Epidermal melanocyte (primary cell): ENCODE measurements around the gene PCDHGC3.

Experiments used
- DNase-seq: peaks from one replicate; pipeline ENCODE4 v3.0.0; 2011; ENCODE audit warnings: low spot score; ENCODE audit not compliant: insufficient read length

The PCDHGC3 gene

GRCh38 chr5:141508440-141508797 is 32.7 kb downstream of the PCDHGC3 start:
- no peak for DNase-seq

- peak; percentile 80 for DNase-seq
Measured at GRCh38 chr5:141508798-141509611, 33.2 kb downstream of the PCDHGC3 start.

- no peak for DNase-seq
Measured at GRCh38 chr5:141510160-141510559, 34.4 kb downstream of the PCDHGC3 start.

- DNase-seq, result no peak
Measured at GRCh38 chr5:141510850-141511601, 35.3 kb downstream of the PCDHGC3 start.

GRCh38 chr5:141511771-141512325 is 36.1 kb downstream of the PCDHGC3 start:
- no peak for DNase-seq

- no peak for DNase-seq
Measured at GRCh38 chr5:141512390-141512910, 36.7 kb downstream of the PCDHGC3 start.

GRCh38 chr5:141512911-141513626 is 37.3 kb downstream of the PCDHGC3 start:
- DNase-seq, result no peak

GRCh38 chr5:141513627-141514329 is 38.0 kb downstream of the PCDHGC3 start:
- peak; percentile 49 for DNase-seq

- DNase-seq, result no peak
Measured at GRCh38 chr5:141514330-141515133, 38.8 kb downstream of the PCDHGC3 start.

GRCh38 chr5:141515141-141515540 is 39.4 kb downstream of the PCDHGC3 start:
- no peak for DNase-seq

- DNase-seq, result no peak
Measured at GRCh38 chr5:141515946-141516671, 40.3 kb downstream of the PCDHGC3 start.

GRCh38 chr5:141516672-141517025 is 40.9 kb downstream of the PCDHGC3 start:
- no peak for DNase-seq

- no peak for DNase-seq
Measured at GRCh38 chr5:141517312-141517711, 41.5 kb downstream of the PCDHGC3 start.

GRCh38 chr5:141517880-141518617 is 42.3 kb downstream of the PCDHGC3 start:
- peak; percentile 38 for DNase-seq

GRCh38 chr5:141518618-141519015 is 42.9 kb downstream of the PCDHGC3 start:
- no peak for DNase-seq

GRCh38 chr5:141519605-141520565 is 44.1 kb downstream of the PCDHGC3 start:
- no peak for DNase-seq

GRCh38 chr5:141521244-141521781 is 45.5 kb downstream of the PCDHGC3 start:
- peak; percentile 71 for DNase-seq
